HUES6 (cell line): ENCODE measurements around the gene GGCX.

Source experiments
- H3K27ac ChIP-seq: 2 replicates; pipeline ENCODE4 v1.7.0; 2013; ENCODE audit warnings: low read depth, mild to moderate bottlenecking, low read length, inconsistent platforms
- H3K27me3 ChIP-seq: 2 replicates; pipeline ENCODE4 v1.6.1; 2013; ENCODE audit warnings: low read length; ENCODE audit not compliant: control insufficient read depth, insufficient read depth
- H3K36me3 ChIP-seq: 2 replicates; pipeline ENCODE4 v1.6.1; 2013; ENCODE audit warnings: low read length; ENCODE audit not compliant: control insufficient read depth, insufficient read depth
- H3K4me1 ChIP-seq: 2 replicates; pipeline ENCODE4 v1.6.1; 2013; ENCODE audit warnings: low read length; ENCODE audit not compliant: control insufficient read depth, insufficient read depth
- H3K4me3 ChIP-seq: 2 replicates; pipeline ENCODE4 v1.5.1; 2013; ENCODE audit warnings: low read depth, low read length
- H3K9ac ChIP-seq: one replicate; pipeline ENCODE4 v1.6.1; 2013; ENCODE audit warnings: mild to moderate bottlenecking, low read length
- H3K9me3 ChIP-seq: 2 replicates; pipeline ENCODE4 v1.6.1; 2013; ENCODE audit warnings: low read depth, low read length; ENCODE audit not compliant: control insufficient read depth, insufficient read depth

The GGCX gene

DNA sequence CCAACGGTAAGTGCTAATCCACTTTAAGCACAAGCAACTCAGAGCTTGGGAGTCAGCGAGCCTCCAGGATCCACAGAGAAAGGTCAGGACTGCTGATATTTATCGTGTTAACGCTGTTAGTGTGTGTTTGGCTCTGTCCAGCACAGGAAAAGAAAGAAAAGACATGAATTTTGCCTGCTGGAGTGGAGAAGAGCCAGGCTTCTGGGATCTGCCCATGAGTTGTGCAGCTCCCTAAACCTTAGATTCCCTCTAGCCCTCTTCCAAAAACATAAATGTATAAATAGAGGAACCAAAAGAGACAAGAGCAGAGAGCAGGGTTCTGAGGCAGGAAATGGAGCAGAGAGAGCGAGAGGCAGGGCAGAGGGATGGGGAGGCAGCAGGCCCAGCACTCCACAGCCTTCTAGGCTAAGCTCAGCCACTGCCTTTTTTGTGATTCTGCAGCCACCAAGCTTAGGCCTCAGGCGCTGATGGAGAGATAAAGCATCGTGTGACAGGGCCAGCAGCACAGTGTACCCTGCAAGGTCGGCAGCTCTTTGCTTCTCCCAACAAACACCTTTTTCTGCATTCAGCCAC is 36.9 kb downstream of the GGCX start:
- no peak overlapping the region for H3K4me3 ChIP-seq
- H3K27ac ChIP-seq: no peak overlapping the region
- peaks cover 16% of the 10 kb centered on the region for H3K4me1 ChIP-seq
- no peaks in the 10 kb centered on the region for H3K27me3 ChIP-seq
- H3K9me3 ChIP-seq: no peaks in the 10 kb centered on the region
- no peaks in the 10 kb centered on the region for H3K36me3 ChIP-seq
- H3K9ac ChIP-seq: no peak overlapping the region

- no peak overlapping the region for H3K27ac ChIP-seq
- no peak overlapping the region for H3K9ac ChIP-seq
- H3K36me3 ChIP-seq: no peaks in the 10 kb centered on the region
Measured at GRCh38 chr2:85523903-85524335, 37.4 kb downstream of the GGCX start.

GRCh38 chr2:85523062-85523902 is 38.0 kb downstream of the GGCX start:
- Histone ChIP-seq H3K36me3 (no peaks in the 10 kb centered on the region), H3K27me3 (no peaks in the 10 kb centered on the region), H3K4me1 (peaks cover 16% of the 10 kb centered on the region), H3K27ac (no peak overlapping the region), H3K9me3 (no peaks in the 10 kb centered on the region), H3K4me3 (no peak overlapping the region), H3K9ac (no peak overlapping the region)

More at GRCh38 chr2:85523903-85524335, 37.4 kb downstream of the GGCX start:
- no peaks in the 10 kb centered on the region for H3K27me3 ChIP-seq
- H3K4me1 ChIP-seq: peaks cover 16% of the 10 kb centered on the region
- H3K4me3 ChIP-seq: no peak overlapping the region
- H3K9me3 ChIP-seq: no peaks in the 10 kb centered on the region

DNA sequence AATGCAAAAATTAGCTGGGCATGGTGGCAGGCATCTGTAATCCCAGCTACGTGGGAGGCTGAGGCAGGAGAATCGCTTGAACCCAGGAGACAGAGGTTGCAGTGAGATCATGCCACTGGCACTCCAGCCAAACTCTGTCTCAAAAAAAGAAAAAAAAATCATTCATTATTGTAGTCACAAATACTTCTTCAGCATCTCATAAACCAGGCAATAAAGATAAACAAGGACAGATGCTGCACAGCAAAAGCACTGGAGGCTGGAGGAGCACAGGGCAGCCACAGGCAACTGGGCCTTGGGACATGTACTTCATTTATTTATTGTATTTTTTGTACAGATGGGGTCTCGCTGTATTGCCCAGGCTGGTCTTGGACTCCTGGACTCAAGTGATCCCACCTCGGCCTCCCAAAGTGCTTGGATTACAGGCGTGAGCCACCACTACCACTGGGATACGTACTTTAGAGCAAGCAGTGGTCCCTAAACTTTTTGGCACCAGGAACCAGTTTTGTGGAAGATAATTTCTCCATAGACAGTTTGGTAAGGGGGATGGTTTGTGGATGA is 39.1 kb downstream of the GGCX start:
- H3K9ac ChIP-seq: no peak overlapping the region
- H3K9me3 ChIP-seq: no peaks in the 10 kb centered on the region
- no peak overlapping the region for H3K4me3 ChIP-seq
- H3K27me3 ChIP-seq: no peaks in the 10 kb centered on the region
- H3K4me1 ChIP-seq: peaks cover 16% of the 10 kb centered on the region
- no peak overlapping the region for H3K27ac ChIP-seq
- H3K36me3 ChIP-seq: no peaks in the 10 kb centered on the region

DNA sequence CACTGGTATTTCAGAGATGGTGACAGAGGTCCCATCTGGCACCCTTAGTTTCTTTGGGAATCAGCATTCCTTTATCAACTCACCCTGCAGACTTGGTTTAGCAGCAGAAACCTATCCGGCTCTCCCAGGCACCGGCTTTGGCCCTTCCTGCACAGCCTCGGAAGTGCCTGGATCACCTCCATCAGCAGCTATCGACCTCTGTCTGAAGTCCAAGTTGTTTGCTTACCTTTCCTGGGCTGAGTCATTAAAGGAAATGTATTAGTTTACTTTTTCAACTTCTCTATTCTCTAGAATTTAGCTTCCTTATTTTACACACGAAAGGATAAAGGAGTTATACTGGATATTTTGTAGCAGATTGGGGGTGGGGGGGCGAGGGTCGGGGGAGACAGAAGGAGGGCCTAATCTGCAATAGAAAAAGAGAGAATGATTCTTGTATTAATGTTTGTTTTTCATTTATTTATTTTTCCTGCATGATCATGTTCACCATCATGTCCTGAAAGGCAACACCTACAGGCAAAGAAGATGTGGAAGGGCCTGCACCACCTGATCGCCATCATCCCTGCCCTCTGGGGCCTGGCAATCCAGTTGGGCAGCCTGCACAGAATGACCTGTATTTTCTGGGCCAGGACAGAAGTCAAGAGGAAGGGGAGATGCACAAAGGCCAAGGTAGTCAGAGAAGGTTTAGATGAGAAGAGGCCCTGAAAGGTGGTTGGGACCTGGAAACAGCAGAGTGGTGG is 44.5 kb downstream of the GGCX start:
- Histone ChIP-seq H3K27ac (no peak overlapping the region), H3K9ac (no peak overlapping the region), H3K9me3 (no peaks in the 10 kb centered on the region), H3K4me1 (no peaks in the 10 kb centered on the region), H3K4me3 (no peak overlapping the region), H3K36me3 (no peaks in the 10 kb centered on the region), H3K27me3 (no peaks in the 10 kb centered on the region)

GRCh38 chr2:85514323-85514722 is 47.0 kb downstream of the GGCX start:
- H3K9me3 ChIP-seq: no peaks in the 10 kb centered on the region
- H3K9ac ChIP-seq: no peak overlapping the region
- H3K27me3 ChIP-seq: no peaks in the 10 kb centered on the region
- no peak overlapping the region for H3K4me3 ChIP-seq
- no peaks in the 10 kb centered on the region for H3K36me3 ChIP-seq
- H3K27ac ChIP-seq: no peak overlapping the region
- H3K4me1 ChIP-seq: no peaks in the 10 kb centered on the region

DNA sequence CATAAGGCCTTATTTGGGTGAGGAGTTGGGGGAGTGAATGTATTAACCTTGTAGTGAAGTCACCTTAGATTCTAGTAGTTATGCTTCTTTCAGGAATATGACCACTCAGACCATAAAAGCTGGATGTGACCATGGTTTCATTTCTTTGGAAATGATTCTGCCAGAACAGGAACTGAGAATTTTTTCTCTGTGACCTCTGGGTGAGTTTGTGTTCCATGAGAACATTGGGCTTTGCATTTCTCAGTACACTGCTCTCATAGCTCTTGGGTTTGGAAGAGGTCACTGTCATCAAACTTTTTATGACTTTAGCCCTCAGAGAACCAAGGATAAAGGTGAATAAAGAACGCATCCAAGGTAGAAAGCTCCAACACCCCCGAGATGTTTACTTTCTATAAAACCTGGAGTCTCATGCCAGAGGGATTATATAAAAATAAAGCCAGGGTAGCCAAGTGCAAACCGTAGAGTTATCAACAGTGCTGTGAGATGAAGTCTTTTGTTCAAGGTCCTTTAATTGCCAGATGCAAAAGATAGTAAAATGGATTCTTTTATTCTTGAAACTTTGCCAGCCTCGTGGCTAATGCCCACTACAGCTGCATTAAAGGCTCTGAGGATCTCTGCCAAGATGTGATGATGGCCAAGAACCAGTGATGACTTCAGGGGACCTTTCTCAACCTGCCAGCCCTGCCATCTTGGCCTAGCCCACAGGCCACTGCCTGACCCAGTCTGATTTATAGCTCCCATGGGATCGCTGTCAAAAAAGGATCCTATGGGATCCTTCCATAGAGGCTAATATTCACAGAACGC is 50.1 kb downstream of the GGCX start:
- H3K9me3 ChIP-seq: no peaks in the 10 kb centered on the region
- H3K4me3 ChIP-seq: no peak overlapping the region
- no peak overlapping the region for H3K9ac ChIP-seq
- H3K27me3 ChIP-seq: no peaks in the 10 kb centered on the region
- no peaks in the 10 kb centered on the region for H3K36me3 ChIP-seq
- H3K27ac ChIP-seq: no peak overlapping the region
- H3K4me1 ChIP-seq: no peaks in the 10 kb centered on the region

- Histone ChIP-seq H3K9ac (no peak overlapping the region), H3K9me3 (no peaks in the 10 kb centered on the region), H3K4me1 (no peaks in the 10 kb centered on the region), H3K36me3 (no peaks in the 10 kb centered on the region), H3K4me3 (no peak overlapping the region), H3K27ac (no peak overlapping the region), H3K27me3 (no peaks in the 10 kb centered on the region)
Measured at GRCh38 chr2:85506768-85507181, 54.5 kb downstream of the GGCX start.

DNA sequence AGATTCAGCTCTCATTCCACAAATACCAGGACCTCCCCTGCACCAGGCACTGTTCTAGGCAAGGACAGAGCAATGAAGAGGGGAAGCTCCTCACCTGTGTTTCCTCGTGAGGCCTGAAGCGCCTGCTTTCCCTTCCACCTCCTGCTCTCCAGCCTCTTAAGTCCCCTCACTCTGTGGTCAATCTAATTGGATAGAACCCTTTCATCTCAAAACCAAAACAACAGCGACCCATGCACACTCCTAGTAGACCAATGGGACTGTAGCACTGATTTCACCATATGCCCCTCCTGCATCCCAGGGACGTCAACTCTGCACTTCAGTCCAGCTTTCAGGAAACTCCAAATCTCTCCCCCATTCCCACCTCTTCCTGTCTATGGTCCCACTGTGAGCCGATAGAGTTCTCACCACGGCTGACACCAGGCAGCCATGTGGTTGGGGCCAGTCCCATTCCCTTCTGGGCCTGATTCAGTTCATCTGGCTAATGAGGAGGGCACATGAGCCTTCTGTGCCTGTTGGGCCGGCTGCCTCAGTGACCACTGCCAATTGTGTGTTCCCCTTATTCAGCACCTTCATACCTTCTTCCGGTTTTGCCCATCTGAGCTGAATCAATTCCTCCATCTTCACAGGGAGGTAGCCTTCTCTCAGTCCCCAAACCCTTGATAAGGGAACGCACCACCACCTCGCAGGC is 55.6 kb downstream of the GGCX start:
- no peak overlapping the region for H3K4me3 ChIP-seq
- no peak overlapping the region for H3K27ac ChIP-seq
- no peaks in the 10 kb centered on the region for H3K27me3 ChIP-seq
- 0 out of 2 replicates have a peak, but pooled peaks cover 5% of the 10 kb centered on the region for H3K9me3 ChIP-seq
- no peaks in the 10 kb centered on the region for H3K4me1 ChIP-seq
- H3K36me3 ChIP-seq: no peaks in the 10 kb centered on the region
- no peak overlapping the region for H3K9ac ChIP-seq

DNA sequence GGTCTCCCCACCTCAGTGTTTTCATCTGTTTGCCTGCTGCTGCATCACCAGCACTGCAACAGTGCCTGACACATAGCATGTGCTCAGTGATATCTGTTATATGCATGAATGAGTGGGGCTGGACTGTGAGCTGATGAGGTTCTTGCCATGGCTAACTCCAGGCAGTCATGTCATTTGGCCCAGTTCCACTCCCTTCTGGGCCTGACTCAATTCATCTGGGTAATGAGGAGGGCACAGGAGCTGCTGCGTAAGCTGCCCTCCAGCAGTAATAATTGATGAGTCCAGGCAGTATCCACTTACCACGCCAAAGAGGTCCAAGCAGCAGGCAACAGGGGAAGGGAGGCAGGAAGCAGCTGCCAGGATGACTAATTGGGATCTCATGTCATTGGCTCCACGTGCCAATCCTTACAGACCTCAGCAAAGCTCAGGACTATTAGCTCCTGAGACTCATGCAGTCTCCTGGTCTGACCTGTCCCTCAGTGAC is 56.5 kb downstream of the GGCX start:
- Histone ChIP-seq H3K9me3 (0 out of 2 replicates have a peak, but pooled peaks cover 5% of the 10 kb centered on the region), H3K36me3 (no peaks in the 10 kb centered on the region), H3K27ac (no peak overlapping the region), H3K9ac (no peak overlapping the region), H3K27me3 (no peaks in the 10 kb centered on the region), H3K4me1 (peaks cover 5% of the 10 kb centered on the region; the same call in 1 of the 2 replicates), H3K4me3 (no peak overlapping the region)
